Right lobe of liver (tissue), 6 donors: ENCODE data around the gene TLDC2. TPM values are rescaled to one million over a fixed set of nuclear protein-coding genes. Genes with fewer than 3 reads are reported as not detected.
A peak's percentile ranks its signal among the peaks of the same experiment; 100 is the strongest.

Source experiments
- ATAC-seq, 4 donors: fragments of 200-7000 bp; cut with Tn5 transposase; one replicate each; pipeline ENCODE4 v1.9.1; 2020; ENCODE audit warnings: mild to moderate bottlenecking in 4 of 4, moderate library complexity in 4 of 4
- DNase-seq, 3 donors: peaks; one replicate each; pipeline ENCODE4 v3.0.0-alpha.2; 2020
- H3K27ac ChIP-seq, 3 donors: fragments of 200-600 bp; one replicate each; pipeline ENCODE4 v1.8.0; 2022
- H3K27me3 ChIP-seq, 2 donors: fragments of 200-600 bp; one replicate each; pipeline ENCODE4 v1.8.0; 2022
- H3K36me3 ChIP-seq, 4 donors: fragments of 200-600 bp; sonication (generic) in 1 of 4; one replicate each; pipeline versions ENCODE4 v1.5.1 to v1.8.0; 2017 to 2022; ENCODE audit warnings: control low read depth in 1 of 4
- H3K4me1 ChIP-seq, 4 donors: fragments of 200-600 bp; sonication (generic) in 1 of 4; one replicate each; pipeline versions ENCODE4 v1.5.1 to v1.8.0; 2017 to 2022; ENCODE audit warnings: control low read depth in 1 of 4
- H3K4me3 ChIP-seq, 3 donors: fragments of 200-600 bp; one replicate each; pipeline ENCODE4 v1.8.0; 2022
- H3K9me3 ChIP-seq, 4 donors: fragments of 200-600 bp; sonication (generic) in 1 of 4; one replicate each; pipeline versions ENCODE4 v1.5.1 to v1.8.0; 2017 to 2022; ENCODE audit warnings: control low read depth in 1 of 4
- CTCF ChIP-seq, 4 donors: fragments of 200-600 bp in 3 of 4; fragments of 450-650 bp in 1 of 4; IDR thresholded peaks; one replicate each; pipeline versions ENCODE4 v1.5.1 to v1.8.0; 2016 to 2022; ENCODE audit warnings: antibody characterized with exemption in 4 of 4, mild to moderate bottlenecking in 2 of 4
- POLR2A ChIP-seq: fragments of 450-650 bp; IDR thresholded peaks from one replicate; pipeline ENCODE4 v1.6.1; 2017; ENCODE audit warnings: antibody characterized with exemption, mild to moderate bottlenecking
- WGBS: methylation state at CpG from one replicate; pipeline ENCODE4 v1.1.6; 2018; ENCODE audit warnings: low coverage, low lambda C conversion rate; ENCODE audit not compliant: insufficient coverage; ENCODE audit errors: missing lambda C conversion rate; 5-methylcytosine and 5-hydroxymethylcytosine counted together
- intact Hi-C, 2 donors: fragments of 100-400 bp; cut with DNase I; formaldehyde crosslinking; loops; one replicate each; pipeline versions ENCODE4 v1.11.2 to v1.14.1; 2022
- total RNA-seq, 6 experiments: library from RNA; depleted of rRNA in 2 of 6; stranded (reverse); fragments of >200 nt in 2 of 6; fragmentation: NEBNext Ultra II Directional in 3 of 6; extraction: Animal tissue kit (Norgen Biotek cat#: 25700) in 3 of 6; gene quantifications; one replicate each; pipeline versions ENCODE4 v1.1.0 to v1.2.4, GENCODE V29; 2016 to 2023
- donor health status: DM: no; HTN: yes; CAD: no.
- donor health status: DM: no; HTN: no; CAD: no.
- donor health status: DM: no; HTN: no; CAD: no.
- donor health status: DM: no; HTN: yes; CAD: no.
- donor health status: DM: no; HTN: yes; CAD: no.

The TLDC2 gene
- total RNA-seq, 6 experiments from 2014 or later: 0.43 TPM; not detected in 5

- Histone ChIP-seq H3K4me1 (no peaks in the 10 kb centered on the region), H3K27me3 (no peaks in the 10 kb centered on the region), H3K27ac (no peak overlapping the region), H3K36me3 (peaks cover 2 to 85% (median 23%) of the 10 kb centered on the region in 4 donors), H3K4me3 (no peak overlapping the region), H3K9me3 (no peaks in the 10 kb centered on the region)
- ATAC-seq (no peak), DNase-seq (no peak)
- intact Hi-C loops: no loop called here
- TF ChIP-seq POLR2A: no peak
- 59% methylated on average over 4 of the region's 4 CpGs for WGBS
Observed at GRCh38 chr20:36908603-36909002, 32.7 kb downstream of the TLDC2 start.

- no peak for DNase-seq
- intact Hi-C loops: no loop called here
- Histone ChIP-seq H3K27me3 (no peaks in the 10 kb centered on the region), H3K36me3 (peaks cover 0 to 49% (median 21%) of the 10 kb centered on the region in 4 donors), H3K4me1 (no peaks in the 10 kb centered on the region), H3K4me3 (no peak overlapping the region), H3K27ac (no peak overlapping the region), H3K9me3 (no peaks in the 10 kb centered on the region)
- ATAC-seq: no peak
- 71% methylated on average over 2 of the region's 2 CpGs for WGBS
- TF ChIP-seq CTCF (IDR thresholded peaks at IDR 0.05): no peak
- TF ChIP-seq POLR2A: no peak
Observed at GRCh38 chr20:36916199-36916598, 40.3 kb downstream of the TLDC2 start.

GRCh38 chr20:36917240-36917639 is 41.3 kb downstream of the TLDC2 start:
- 95% methylated on average over 4 of the region's 6 CpGs for WGBS
- H3K9me3 ChIP-seq: no peaks in the 10 kb centered on the region
- TF ChIP-seq POLR2A: no peak
- no peak for TF ChIP-seq CTCF (IDR thresholded peaks at IDR 0.05)
- DNase-seq (no peak), ATAC-seq (no peak)
- H3K4me3 ChIP-seq: no peak overlapping the region
- H3K36me3 ChIP-seq: peaks cover 0 to 39% (median 17%) of the 10 kb centered on the region in 4 donors
- no peak overlapping the region for H3K27ac ChIP-seq
- intact Hi-C loops: no loop called here
- H3K27me3 ChIP-seq: no peaks in the 10 kb centered on the region
- H3K4me1 ChIP-seq: no peaks in the 10 kb centered on the region

- TF ChIP-seq CTCF (IDR thresholded peaks at IDR 0.05) (no peak), POLR2A (no peak)
- ATAC-seq (no peak), DNase-seq (no peak)
- Histone ChIP-seq H3K4me3 (no peak overlapping the region), H3K27me3 (no peaks in the 10 kb centered on the region), H3K36me3 (peaks cover 0 to 35% (median 17%) of the 10 kb centered on the region in 4 donors), H3K27ac (no peak overlapping the region), H3K9me3 (no peaks in the 10 kb centered on the region), H3K4me1 (no peaks in the 10 kb centered on the region)
- intact Hi-C loops: no loop called here
Observed at GRCh38 chr20:36917943-36918342, 42.0 kb downstream of the TLDC2 start.

- Histone ChIP-seq H3K4me1 (no peaks in the 10 kb centered on the region), H3K9me3 (no peaks in the 10 kb centered on the region), H3K36me3 (peaks cover 0 to 30% (median 10%) of the 10 kb centered on the region in 4 donors), H3K27ac (no peak overlapping the region), H3K4me3 (no peak overlapping the region), H3K27me3 (no peaks in the 10 kb centered on the region)
- intact Hi-C loops: no loop called here
- no peak for TF ChIP-seq POLR2A
- peak; percentile 81 to 96 (median 94) for TF ChIP-seq CTCF (IDR thresholded peaks at IDR 0.05)
- WGBS: 0% methylated on average over 2 of the region's 2 CpGs
- DNase-seq (no peak), ATAC-seq (peak; percentile 85 to 91 (median 88))
Observed at GRCh38 chr20:36919715-36920333, 43.9 kb downstream of the TLDC2 start.
